Tracheal epithelial cell (primary cell): Measurements from ENCODE around the gene TMEM80. TPM values are rescaled to one million over a fixed set of nuclear protein-coding genes. Genes with fewer than 3 reads are reported as not detected.

Experiments
- total RNA-seq: library from RNA; depleted of rRNA; stranded (reverse); fragments of >200 nt; gene quantifications from 2 replicates; pipeline ENCODE4 v1.2.1, GENCODE V29; 2014

The TMEM80 gene
- 4.8 and 15.6 TPM in 2 replicates for total RNA-seq

GRCh38 chr11:695538-696248, at the start of gene TMEM80:
TMEM80 (plus strand) TSS chr11:695816; CDS start chr11:695828, 12 bp downstream.

GRCh38 chr11:694563-695287, 891 bp upstream of the TMEM80 start, which contains the start of gene DEAF1:
DEAF1 (minus strand) TSS chr11:695222; CDS start chr11:695047, 175 bp downstream.

GRCh38 chr11:705646-706438, 10.2 kb downstream of the TMEM80 start, which contains the start of gene EPS8L2:
EPS8L2 (plus strand) TSS chr11:706231; CDS start chr11:709408, 3,177 bp downstream.

GRCh38 chr11:747158-748006, 51.8 kb downstream of the TMEM80 start, which contains the start of gene TALDO1:
TALDO1 (plus strand) TSS chr11:747464; CDS start chr11:747482, 18 bp downstream.

Other genes starting within 250 kb of the TMEM80 start
- 35.7 and 42.2 TPM in 2 replicates for gene PTDSS2, start 245.5 kb upstream of the TMEM80 start, total RNA-seq
- 433 and 438 TPM in 2 replicates for gene RNH1, start 188.6 kb upstream of the TMEM80 start, total RNA-seq
- 85.5 and 92.5 TPM in 2 replicates for gene HRAS, start 160.2 kb upstream of the TMEM80 start, total RNA-seq
- 0.21 and 0.48 TPM in 2 replicates for gene LRRC56, start 158.3 kb upstream of the TMEM80 start, total RNA-seq
- gene LMNTD2, start 135.1 kb upstream of the TMEM80 start, total RNA-seq, result 1.7 and 3.2 TPM in 2 replicates
- gene RASSF7, start 134.8 kb upstream of the TMEM80 start, total RNA-seq, result 49.7 and 60.0 TPM in 2 replicates
- 20.7 and 28.9 TPM in 2 replicates for gene PHRF1, start 119.3 kb upstream of the TMEM80 start, total RNA-seq
- 10.8 and 21.7 TPM in 2 replicates for gene IRF7, start 79.9 kb upstream of the TMEM80 start, total RNA-seq
- not detected in 2 replicates for gene CDHR5, start 70.9 kb upstream of the TMEM80 start, total RNA-seq
- gene SCT, start 68.6 kb upstream of the TMEM80 start, total RNA-seq, result not detected in 2 replicates
- not detected in 2 replicates for gene DRD4, start 58.5 kb upstream of the TMEM80 start, total RNA-seq
- 31.1 and 41.1 TPM in 2 replicates for gene DEAF1, start 594 bp upstream of the TMEM80 start, total RNA-seq
- gene EPS8L2, start 10.4 kb downstream of the TMEM80 start, total RNA-seq, result 165 and 183 TPM in 2 replicates
- gene TALDO1, start 51.6 kb downstream of the TMEM80 start, total RNA-seq, result 259 and 288 TPM in 2 replicates
- 19.5 and 23.2 TPM in 2 replicates for gene GATD1, start 81.7 kb downstream of the TMEM80 start, total RNA-seq
- gene CEND1, start 94.3 kb downstream of the TMEM80 start, total RNA-seq, result not detected in 2 replicates
- 9.2 and 11.3 TPM in 2 replicates for gene SLC25A22, start 102.5 kb downstream of the TMEM80 start, total RNA-seq
- 4.8 and 7.2 TPM in 2 replicates for gene PIDD1, start 109.4 kb downstream of the TMEM80 start, total RNA-seq
- gene RPLP2, start 114.2 kb downstream of the TMEM80 start, total RNA-seq, result 347 and 511 TPM in 2 replicates
- 11.1 and 11.9 TPM in 2 replicates for gene PNPLA2, start 123.1 kb downstream of the TMEM80 start, total RNA-seq
- 0.43 and 2.4 TPM in 2 replicates for gene CRACR2B, start 132.1 kb downstream of the TMEM80 start, total RNA-seq
- 274 and 430 TPM in 2 replicates for gene CD151, start 137.1 kb downstream of the TMEM80 start, total RNA-seq
- 15.1 and 37.4 TPM in 2 replicates for gene POLR2L, start 146.7 kb downstream of the TMEM80 start, total RNA-seq
- 45.0 and 53.3 TPM in 2 replicates for gene TSPAN4, start 147.0 kb downstream of the TMEM80 start, total RNA-seq
- gene CHID1, start 215.0 kb downstream of the TMEM80 start, total RNA-seq, result 56.9 and 59.9 TPM in 2 replicates
- 16.4 and 17.1 TPM in 2 replicates for gene AP2A2, start 230.1 kb downstream of the TMEM80 start, total RNA-seq